Measurements from ENCODE around the gene S100A6.
A peak's percentile ranks its signal among the peaks of the same experiment; 100 is the strongest.

S100A6 gene

GRCh38 chr1:153544453-153545066 lies 8.8 kb upstream of the S100A6 start:
- no peak for DNase-seq

DNA sequence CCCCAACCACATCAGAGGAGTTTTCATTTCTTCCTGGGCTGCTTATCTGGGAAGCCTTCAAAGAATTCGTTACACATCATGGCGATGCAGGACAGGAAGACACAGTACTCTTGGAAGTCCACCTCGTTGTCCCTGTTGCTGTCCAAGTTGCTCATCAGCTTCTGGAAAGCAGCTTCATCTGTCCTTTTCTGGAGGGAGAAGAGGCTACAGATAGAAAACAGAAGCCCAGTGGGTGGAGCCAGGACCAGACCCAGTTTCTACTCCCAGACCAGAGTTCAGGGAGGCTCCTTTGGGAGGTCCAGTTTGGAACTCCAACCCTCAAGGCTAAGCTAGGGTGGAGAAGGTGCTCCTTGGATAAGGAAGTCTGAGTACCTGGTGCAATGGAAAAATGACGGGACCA lies 7.9 kb upstream of the S100A6 start:
- no peak for DNase-seq

DNA sequence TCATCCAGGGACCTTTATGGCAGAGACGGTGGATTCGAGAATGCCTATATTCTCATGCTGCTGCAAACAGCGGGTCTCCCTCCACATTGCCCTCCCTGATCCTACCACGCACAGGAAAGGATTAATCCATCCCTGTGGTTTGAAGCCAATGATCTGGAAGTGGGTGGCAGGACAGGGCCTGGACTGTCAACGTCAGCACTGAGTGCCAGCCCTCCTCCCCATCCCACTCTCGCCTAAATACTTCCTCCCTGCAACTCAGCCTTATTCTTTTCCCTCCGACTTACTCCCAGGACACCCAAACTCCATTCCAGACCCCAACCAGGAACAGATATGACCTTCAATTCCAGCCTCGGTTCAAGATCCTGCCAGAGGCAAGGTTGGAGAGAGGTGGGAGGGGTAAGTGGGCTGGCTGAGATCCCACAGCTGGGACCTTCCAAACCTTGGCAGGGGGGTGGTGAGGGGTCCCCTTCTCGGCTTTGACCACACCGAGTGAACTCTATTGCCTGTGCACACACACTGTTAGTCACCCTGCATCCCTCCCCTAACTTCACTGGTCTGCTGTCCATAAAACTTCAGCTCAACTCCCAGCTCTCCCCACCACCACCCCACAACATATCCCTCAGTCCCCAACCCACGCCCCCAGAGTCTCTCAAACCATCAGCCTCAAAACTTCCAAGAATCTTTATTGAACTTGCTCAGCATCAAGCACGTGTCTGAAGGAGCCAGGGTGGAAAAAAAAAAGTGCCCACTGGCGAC lies 7.3 kb upstream of the S100A6 start:
- no peak for DNase-seq

DNA sequence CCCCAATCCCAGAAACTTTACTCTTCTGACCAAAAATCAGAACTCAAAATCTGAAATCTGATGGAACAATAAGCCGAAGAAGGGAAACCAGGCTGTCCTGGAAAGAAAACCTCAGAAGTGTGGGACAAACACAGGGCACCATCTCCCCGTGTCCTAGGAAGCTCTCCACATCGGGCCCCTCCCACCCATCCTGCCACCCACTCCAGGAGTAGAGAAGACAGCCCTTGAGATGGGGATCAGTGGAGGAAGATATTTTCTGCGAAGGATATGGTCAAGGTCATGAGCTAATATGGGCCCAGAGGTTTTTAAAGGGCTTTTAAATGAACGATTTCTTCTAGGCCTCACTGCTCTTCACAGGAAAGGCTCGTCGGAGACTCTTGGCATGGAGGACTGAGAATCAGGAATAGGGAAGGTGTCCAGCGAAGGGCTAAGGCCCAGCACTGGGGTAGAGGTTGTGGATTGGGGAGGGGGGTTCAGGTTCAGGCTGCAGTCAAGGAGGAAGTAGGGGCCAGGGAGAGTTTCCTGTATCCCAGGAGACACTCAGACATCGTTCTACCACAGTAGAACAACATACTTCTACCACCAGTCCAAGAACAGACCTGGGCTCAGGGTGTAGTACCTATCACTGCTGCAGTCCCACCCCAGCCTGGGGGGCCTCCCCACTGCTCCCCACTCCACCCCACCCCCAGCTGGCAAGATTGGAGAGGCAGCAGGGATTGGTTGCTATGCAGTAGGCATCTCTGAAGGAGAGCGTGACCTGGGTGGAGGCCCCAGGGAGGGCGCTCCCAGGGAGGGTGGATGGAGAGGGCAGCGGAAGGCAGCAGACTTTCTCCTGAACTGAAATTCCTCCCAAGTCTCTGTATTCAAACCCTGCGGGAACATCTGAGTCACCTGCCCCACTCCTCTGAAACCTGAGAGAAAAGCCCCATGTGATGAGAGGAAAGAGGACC lies 6.1 kb upstream of the S100A6 start:
- DNase-seq, result no peak

- no peak for DNase-seq
Observed at GRCh38 chr1:153540394-153541361, 4.9 kb upstream of the S100A6 start, which contains the start of gene S100A5. S100A5 (minus strand) TSS chr1:153540934; CDS start chr1:153540191, 743 bp downstream.

DNA sequence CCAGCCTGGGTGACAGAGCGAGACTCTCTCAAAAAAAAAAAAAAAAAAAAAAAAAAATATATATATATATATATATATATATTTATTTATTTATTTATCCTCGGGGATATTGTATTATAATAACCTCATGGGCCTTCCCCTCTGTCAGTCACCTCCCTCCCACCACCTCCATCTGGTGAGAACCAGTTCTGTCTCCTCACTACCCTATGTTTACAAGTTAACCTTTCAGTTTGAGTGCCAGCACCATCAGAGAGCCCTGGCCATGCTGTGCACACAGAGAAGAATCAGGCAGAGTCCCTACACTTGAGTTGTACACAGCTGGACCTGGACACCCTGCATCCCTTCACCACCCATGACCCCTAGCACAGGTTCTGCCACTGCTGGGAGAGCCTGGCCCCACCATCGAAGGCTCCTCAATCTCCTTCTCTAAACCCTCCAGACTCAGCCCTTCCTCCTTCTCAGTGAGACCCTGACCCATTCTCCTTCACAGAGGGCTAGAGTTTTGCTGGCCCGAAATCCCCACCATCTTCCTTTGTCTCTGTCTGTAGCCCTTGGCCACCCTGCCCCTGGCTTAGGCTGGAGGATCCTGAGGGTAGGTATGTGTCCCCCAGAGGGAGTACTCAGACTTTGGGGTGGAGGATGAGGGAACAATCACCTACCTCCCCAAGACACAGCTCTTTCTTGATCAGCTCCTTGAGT lies 3.8 kb upstream of the S100A6 start:
- no peak for DNase-seq

- no peak for DNase-seq
Observed at GRCh38 chr1:153538315-153538821, 2.6 kb upstream of the S100A6 start.

GRCh38 chr1:153537376-153537730 lies 1.6 kb upstream of the S100A6 start:
- no peak for DNase-seq

- DNase-seq, result no peak
Observed at GRCh38 chr1:153536671-153537375, 1.0 kb upstream of the S100A6 start.

DNA sequence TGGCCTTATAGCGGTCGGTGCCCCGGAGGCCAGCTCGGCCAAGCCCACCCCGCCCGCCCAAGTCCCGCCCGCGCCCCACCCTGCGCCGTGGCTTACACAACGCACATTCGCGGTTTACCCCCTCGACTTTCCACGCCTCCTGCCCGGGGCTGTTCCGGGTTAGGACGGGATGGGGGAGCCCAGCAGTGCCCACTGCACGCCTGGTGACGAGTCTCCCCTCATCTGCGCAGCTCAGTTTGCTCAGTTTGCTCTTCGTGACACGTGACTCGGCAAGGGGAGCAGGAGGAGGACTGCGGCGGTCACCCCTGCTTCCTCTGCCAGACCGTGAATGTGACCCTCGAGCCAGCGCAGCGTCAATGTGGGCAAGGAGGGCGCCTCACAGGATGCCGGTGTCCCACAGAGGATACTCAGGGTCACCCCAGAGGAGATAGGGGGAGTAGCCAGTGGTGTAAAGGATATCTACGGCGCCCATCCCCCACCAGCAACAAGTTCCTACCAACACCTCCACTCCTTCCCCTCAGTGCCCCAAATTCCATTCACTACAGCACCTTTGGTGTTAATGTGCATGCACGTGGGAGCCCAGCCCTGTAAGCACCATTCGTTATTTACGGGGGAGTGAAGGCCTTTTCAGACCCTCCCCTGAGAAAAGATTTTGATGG lies 350 bp upstream of the S100A6 start:
- DNase-seq, result peak; percentile 86

DNA sequence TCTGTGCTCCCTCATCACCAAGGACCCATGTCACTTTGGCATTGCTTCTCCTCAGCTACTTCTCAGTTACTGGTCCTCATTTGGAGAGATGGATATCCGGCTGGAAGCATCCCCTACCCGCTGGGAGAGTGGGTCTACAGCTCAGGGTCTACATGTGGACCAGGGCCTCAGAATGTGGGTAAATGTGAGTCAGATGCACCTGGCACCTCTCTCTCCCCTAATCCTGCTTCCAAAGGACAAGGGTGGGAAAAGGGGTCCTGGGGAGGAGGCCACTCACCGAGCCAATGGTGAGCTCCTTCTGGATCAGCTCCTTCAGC lies 908 bp downstream of the S100A6 start:
- no peak for DNase-seq

GRCh38 chr1:153534226-153534924 lies 1.4 kb downstream of the S100A6 start:
- DNase-seq, result no peak

GRCh38 chr1:153533689-153534201 lies 2.0 kb downstream of the S100A6 start:
- no peak for DNase-seq

DNA sequence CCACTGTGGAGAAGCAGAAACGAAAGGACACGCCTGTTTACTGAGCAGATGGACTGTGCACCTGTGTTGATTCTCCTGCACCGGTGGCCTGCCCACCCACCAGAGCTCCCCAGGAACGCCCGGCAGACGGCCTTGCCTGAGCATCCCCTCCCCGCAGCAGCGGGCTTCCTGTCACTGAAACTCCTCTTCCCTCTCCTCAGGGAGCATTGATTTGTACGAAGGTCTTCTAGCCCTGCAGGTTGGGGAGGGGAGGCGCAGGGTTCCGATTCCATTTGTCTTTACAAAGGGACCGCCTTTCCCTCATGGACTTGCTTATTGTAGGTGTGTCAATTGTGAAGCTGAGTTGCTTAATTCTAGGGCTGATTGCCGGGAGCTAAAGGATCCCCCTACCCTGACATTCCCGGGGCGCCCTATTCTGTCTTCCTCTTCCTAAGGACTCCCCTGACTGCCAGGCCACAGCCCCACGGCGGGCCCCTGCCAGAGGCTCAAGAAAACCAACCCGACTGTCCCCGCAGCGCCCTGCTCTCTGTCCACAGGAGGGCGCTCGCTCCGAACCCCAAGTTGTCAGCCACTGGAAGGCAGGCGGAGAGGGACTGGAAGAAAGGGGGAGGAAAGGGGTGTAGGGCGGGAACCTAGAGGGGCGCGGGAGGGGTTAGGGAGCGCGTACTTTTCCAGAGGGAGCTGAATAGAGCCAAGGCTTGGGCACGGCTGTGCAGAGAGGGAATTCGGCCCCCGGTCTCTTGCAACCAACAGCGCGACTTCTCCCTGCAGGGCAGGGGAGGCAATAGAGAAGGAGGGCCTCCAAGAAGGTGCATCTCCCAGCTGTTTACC lies 2.8 kb downstream of the S100A6 start:
- peak; percentile 90 for DNase-seq

- DNase-seq, result no peak
Observed at GRCh38 chr1:153532181-153532580, 3.6 kb downstream of the S100A6 start.

GRCh38 chr1:153531638-153532037 lies 4.2 kb downstream of the S100A6 start:
- DNase-seq, result no peak

DNA sequence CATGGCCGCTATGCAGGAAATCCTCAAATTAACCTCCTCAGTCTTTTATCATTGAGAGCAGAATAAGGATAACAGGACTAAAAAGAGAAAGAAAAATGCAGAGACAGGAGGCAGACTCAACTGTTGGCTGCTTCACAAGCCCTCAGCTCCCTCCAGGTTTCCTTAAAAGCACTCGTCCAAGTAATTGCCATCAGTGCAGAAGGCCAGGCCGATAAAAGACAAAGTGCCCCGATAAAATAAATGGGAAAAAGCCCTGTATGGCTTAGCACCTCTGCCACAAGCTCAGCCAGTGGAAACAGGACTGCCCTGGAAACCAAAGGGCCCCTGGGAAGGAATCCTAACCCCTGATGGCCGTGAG lies 8.1 kb downstream of the S100A6 start:
- DNase-seq, result peak; percentile 32

GRCh38 chr1:153527023-153527682 lies 8.6 kb downstream of the S100A6 start:
- DNase-seq, result peak; percentile 2
